Measurements from ENCODE around the gene TMUB1. TPM values are rescaled to one million over a fixed set of nuclear protein-coding genes. Genes with fewer than 3 reads are reported as not detected.

Gene TMUB1
- total and polyA plus RNA-seq, 9 of the 15 experiments (the other 6 are each of a cell fraction or from before 2014, with no cell fraction given) = 0.14 to 241 (median 74.1) TPM

- TF ChIP-seq NFATC3 (IDR thresholded peaks at IDR 0.05) (peak; percentile 97), E2F8 (IDR thresholded peaks at IDR 0.05; ENCODE audit: low read depth, partially characterized antibody) (peak; percentile 28), RB1 (IDR thresholded peaks at IDR 0.05; ENCODE audit: low read depth) (0 out of 2 replicates have a peak, but pooled peaks have one; percentile 30), GATA2 (CRISPR knock-in tag; IDR thresholded peaks at IDR 0.05) (0 out of 2 replicates have a peak, but pooled peaks have one; percentile 17), TEAD4 (IDR thresholded peaks at IDR 0.05; ENCODE audit: low read length) (peak; percentile 92), TEAD4 (CRISPR knock-in tag; IDR thresholded peaks at IDR 0.05; ENCODE audit: borderline replicate concordance) (no peak), TBP (optimal IDR thresholded peaks at IDR 0.05; ENCODE audit: low read depth, low read length) (peak; percentile 71), NR2C2 (CRISPR knock-in tag; IDR thresholded peaks at IDR 0.05) (no peak), NR2C2 (tag; IDR thresholded peaks at IDR 0.05) (peak; percentile 69; the same call in 1 of the 2 replicates), RAD21 (CRISPR knock-in tag; conservative IDR thresholded peaks at IDR 0.05 in 1 of 2, IDR thresholded peaks at IDR 0.05 in 1 of 2) (peak in 1 of 2 experiments; percentile 28; a peak in 3 of 4 replicates), ZNF384 (IDR thresholded peaks at IDR 0.05; ENCODE audit: low read depth, low read length) (peak; percentile 77), MTA3 (IDR thresholded peaks at IDR 0.05; ENCODE audit: borderline replicate concordance) (peak; percentile 95), KDM5B (IDR thresholded peaks at IDR 0.05; ENCODE audit: insufficient replicate concordance, low read depth, low read length) (peak; percentile 76), SMAD1 (IDR thresholded peaks at IDR 0.05; ENCODE audit: low read depth, low read length, partially characterized antibody) (peak; percentile 99), HCFC1 (IDR thresholded peaks at IDR 0.05; ENCODE audit: low read depth, low read length) (0 out of 2 replicates have a peak, but pooled peaks have one; percentile 20), MLLT1 (IDR thresholded peaks at IDR 0.05) (0 out of 4 replicates have a peak, but pooled peaks have one; percentile 12 to 33), FOS (IDR thresholded peaks at IDR 0.05; ENCODE audit: extremely low read depth, insufficient read length) (peak; percentile 87), PML (IDR thresholded peaks at IDR 0.05; ENCODE audit: low read length) (peak; percentile 86), TAF1 (IDR thresholded peaks at IDR 0.05; ENCODE audit: control insufficient read depth, extremely low read depth, insufficient read depth, low read length, severe bottlenecking) (peak; percentile 16), ZNF354B (CRISPR knock-in tag; IDR thresholded peaks at IDR 0.05) (no peak)
- TF ChIP-seq, protein P1, sequence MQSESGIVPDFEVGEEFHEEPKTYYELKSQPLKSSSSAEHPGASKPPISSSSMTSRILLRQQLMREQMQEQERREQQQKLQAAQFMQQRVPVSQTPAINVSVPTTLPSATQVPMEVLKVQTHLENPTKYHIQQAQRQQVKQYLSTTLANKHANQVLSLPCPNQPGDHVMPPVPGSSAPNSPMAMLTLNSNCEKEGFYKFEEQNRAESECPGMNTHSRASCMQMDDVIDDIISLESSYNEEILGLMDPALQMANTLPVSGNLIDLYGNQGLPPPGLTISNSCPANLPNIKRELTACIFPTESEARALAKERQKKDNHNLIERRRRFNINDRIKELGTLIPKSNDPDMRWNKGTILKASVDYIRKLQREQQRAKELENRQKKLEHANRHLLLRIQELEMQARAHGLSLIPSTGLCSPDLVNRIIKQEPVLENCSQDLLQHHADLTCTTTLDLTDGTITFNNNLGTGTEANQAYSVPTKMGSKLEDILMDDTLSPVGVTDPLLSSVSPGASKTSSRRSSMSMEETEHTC (IDR thresholded peaks at IDR 0.05) = peak; percentile 81
Observed at GRCh38 chr7:151038951-151039849, 44.1 kb downstream of the TMUB1 start (continued).

All from K562 (cell line).